CD4-positive, alpha-beta T cell treated with Interleukin-15 for 4 hours (primary cell): Measurements from ENCODE around the gene OR2B6.

Source experiments
- DNase-seq: peaks from one replicate; pipeline ENCODE4 v3.0.0-alpha.2; 2020; ENCODE audit warnings: low spot score

OR2B6 gene

GRCh38 chr6:28000351-28001045, 43.5 kb downstream of the OR2B6 start:
- DNase-seq: no peak

- no peak for DNase-seq
Observed at GRCh38 chr6:28001351-28001750, 44.3 kb downstream of the OR2B6 start.

GRCh38 chr6:28001751-28002150, 44.7 kb downstream of the OR2B6 start:
- no peak for DNase-seq

- no peak for DNase-seq
Observed at GRCh38 chr6:28002161-28002560, 45.1 kb downstream of the OR2B6 start.

- DNase-seq: no peak
Observed at GRCh38 chr6:28003059-28003458, 46.0 kb downstream of the OR2B6 start.

GRCh38 chr6:28003661-28004060, 46.6 kb downstream of the OR2B6 start:
- no peak for DNase-seq

GRCh38 chr6:28004350-28005151, 47.5 kb downstream of the OR2B6 start:
- no peak for DNase-seq

- no peak for DNase-seq
Observed at GRCh38 chr6:28005152-28005890, 48.3 kb downstream of the OR2B6 start.

- no peak for DNase-seq
Observed at GRCh38 chr6:28005975-28006374, 48.9 kb downstream of the OR2B6 start.
